ENCODE results near the gene TPPP3. TPM values are rescaled to one million over a fixed set of nuclear protein-coding genes. Genes with fewer than 3 reads are reported as not detected.

Gene TPPP3
- total and polyA plus RNA-seq, 9 donors = 2.2 to 269 (median 15.2) TPM

- Histone ChIP-seq H3K27ac (no peak overlapping the region), H3K27me3 (no peaks in the 10 kb centered on the region), H3K4me3 (no peak overlapping the region), H3K36me3 (no peaks in the 10 kb centered on the region), H3K9me3 (no peaks in the 10 kb centered on the region), H3K4me1 (ENCODE audit: insufficient read depth) (no peaks in the 10 kb centered on the region)
- TF ChIP-seq POLR2A (IDR thresholded peaks at IDR 0.05) (no peak), EP300 (IDR thresholded peaks at IDR 0.05) (no peak), CTCF (IDR thresholded peaks at IDR 0.05) (no peak)
- intact Hi-C loops (cut with DNase I) = no loop called here
- WGBS, 3 donors = 79 to 85% (median 84%) methylated on average over 4 of the region's 4 CpGs
- DNase-seq = no peak
These were observed 27.7 kb upstream of the TPPP3 start for GRCh38 chr16:67421030-67421429.

GRCh38 chr16:67419931-67420330 is 26.6 kb upstream of the TPPP3 start:
- WGBS, 3 donors = 73 to 80% (median 78%) methylated on average over 3 of the region's 3 CpGs
- H3K9me3 ChIP-seq = no peaks in the 10 kb centered on the region
- no peak overlapping the region for H3K27ac ChIP-seq
- no peak for DNase-seq
- no peak overlapping the region for H3K4me3 ChIP-seq
- no peak for TF ChIP-seq POLR2A (IDR thresholded peaks at IDR 0.05)
- TF ChIP-seq EP300 (IDR thresholded peaks at IDR 0.05) = no peak
- no peak for TF ChIP-seq CTCF (IDR thresholded peaks at IDR 0.05)
- intact Hi-C loops (cut with DNase I) = loop anchor here in 1 of 4 donors (10.0 kb wide), 1 partner anchor 165 kb away; no protein-coding TSS in a partner anchor
- H3K27me3 ChIP-seq = no peaks in the 10 kb centered on the region
- no peaks in the 10 kb centered on the region for H3K36me3 ChIP-seq
- peaks cover 2% of the 10 kb centered on the region for H3K4me1 ChIP-seq (ENCODE audit: insufficient read depth)

GRCh38 chr16:67419502-67419901 is 26.2 kb upstream of the TPPP3 start:
- intact Hi-C loops (cut with DNase I) = loop anchor here in 1 of 4 donors (10.0 kb wide), 1 partner anchor 165 kb away; no protein-coding TSS in a partner anchor
- Histone ChIP-seq H3K9me3 (no peaks in the 10 kb centered on the region), H3K4me3 (no peak overlapping the region), H3K27ac (no peak overlapping the region), H3K4me1 (ENCODE audit: insufficient read depth) (peaks cover 2% of the 10 kb centered on the region), H3K36me3 (no peaks in the 10 kb centered on the region), H3K27me3 (no peaks in the 10 kb centered on the region)
- TF ChIP-seq CTCF (IDR thresholded peaks at IDR 0.05) (no peak), POLR2A (IDR thresholded peaks at IDR 0.05) (no peak), EP300 (IDR thresholded peaks at IDR 0.05) (no peak)
- whole genome bisulfite sequencing, 3 donors = 90 to 96% (median 94%) methylated on average over 3 of the region's 3 CpGs
- DNase-seq = no peak

- no peak overlapping the region for H3K27ac ChIP-seq
- no peak for DNase-seq
- no peak overlapping the region for H3K4me3 ChIP-seq
- H3K36me3 ChIP-seq = no peaks in the 10 kb centered on the region
- no peaks in the 10 kb centered on the region for H3K9me3 ChIP-seq
- intact Hi-C loops (cut with DNase I) = loop anchor here in 1 of 4 donors (10.0 kb wide), 1 partner anchor 163 kb away; no protein-coding TSS in a partner anchor
- peaks cover 9% of the 10 kb centered on the region for H3K4me1 ChIP-seq (ENCODE audit: insufficient read depth)
- WGBS, 3 donors = 79 to 88% (median 87%) methylated on average over 2 of the region's 2 CpGs
- H3K27me3 ChIP-seq = no peaks in the 10 kb centered on the region
- TF ChIP-seq CTCF (IDR thresholded peaks at IDR 0.05) (no peak), EP300 (IDR thresholded peaks at IDR 0.05) (no peak), POLR2A (IDR thresholded peaks at IDR 0.05) (no peak)
These were observed 24.2 kb upstream of the TPPP3 start for GRCh38 chr16:67417333-67418061.

All from ovary (tissue), 9 donors.